Retinal pigment epithelial cell (primary cell): ENCODE results near the gene RND1.
A peak's percentile ranks its signal among the peaks of the same experiment; 100 is the strongest.
"Not testable (repeated sequence)": the region's sequence is repeated elsewhere in the genome, so short reads cannot be mapped to it uniquely, and the experiment has no call there.

Experiments used
- DNase-seq: peaks from one replicate; pipeline ENCODE4 v3.0.0-alpha.2; 2010; ENCODE audit warnings: low read depth
- H3K4me3 ChIP-seq: 2 replicates; pipeline ENCODE4 v1.5.1; 2011; ENCODE audit warnings: mild to moderate bottlenecking, low read length, control low read depth, moderate library complexity
- CTCF ChIP-seq: conservative IDR thresholded peaks from 2 replicates; pipeline ENCODE4 v1.5.1; 2011; ENCODE audit warnings: low read depth, low read length, control low read depth, inconsistent platforms

Gene RND1

GRCh38 chr12:48858043-48858442 lies 7.6 kb downstream of the RND1 start:
- TF ChIP-seq CTCF = no peak
- no peak overlapping the region for H3K4me3 ChIP-seq
- DNase-seq = no peak

DNA sequence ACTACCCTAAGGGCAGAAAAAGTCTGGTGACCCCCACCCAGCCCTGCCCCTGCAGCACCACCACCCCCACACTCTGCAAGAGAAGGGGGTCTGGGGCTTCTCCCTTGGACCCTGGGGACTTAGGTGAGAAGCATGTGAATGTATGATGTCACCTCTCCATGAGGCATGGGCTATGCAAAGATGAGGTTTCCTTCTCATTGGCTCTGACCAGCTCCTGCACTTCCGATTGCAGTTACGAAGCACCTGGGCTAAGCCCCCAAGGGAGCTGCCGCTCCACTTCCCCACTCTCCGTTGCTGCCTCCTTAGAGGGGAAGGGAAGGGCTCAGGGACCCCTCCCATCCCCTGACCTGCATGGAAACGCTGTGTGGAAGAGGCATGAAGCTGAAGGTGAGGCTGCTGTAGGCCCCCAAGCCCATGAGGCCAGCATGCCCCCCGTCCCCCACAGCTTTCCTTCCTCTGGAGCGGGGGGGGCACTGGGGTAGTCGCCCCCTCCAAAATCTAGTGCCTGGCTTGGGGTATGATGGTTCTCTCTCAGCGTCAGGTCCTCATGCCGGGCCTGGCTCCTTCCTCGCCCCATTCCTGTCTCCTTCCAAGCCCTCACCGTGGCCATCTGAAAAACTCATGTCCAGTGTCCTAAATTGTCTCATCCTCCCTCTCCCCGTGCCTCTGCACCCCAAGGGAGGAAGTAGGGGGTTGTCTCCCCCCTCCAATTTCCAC lies 8.2 kb downstream of the RND1 start:
- no peak overlapping the region for H3K4me3 ChIP-seq
- TF ChIP-seq CTCF = no peak
- no peak for DNase-seq

- no peak overlapping the region for H3K4me3 ChIP-seq
- no peak for TF ChIP-seq CTCF
- DNase-seq = no peak
Observed at GRCh38 chr12:48856379-48856778, 9.3 kb downstream of the RND1 start.

GRCh38 chr12:48854932-48855331 lies 10.7 kb downstream of the RND1 start:
- DNase-seq, H3K4me3 ChIP-seq: not testable (repeated sequence)

DNA sequence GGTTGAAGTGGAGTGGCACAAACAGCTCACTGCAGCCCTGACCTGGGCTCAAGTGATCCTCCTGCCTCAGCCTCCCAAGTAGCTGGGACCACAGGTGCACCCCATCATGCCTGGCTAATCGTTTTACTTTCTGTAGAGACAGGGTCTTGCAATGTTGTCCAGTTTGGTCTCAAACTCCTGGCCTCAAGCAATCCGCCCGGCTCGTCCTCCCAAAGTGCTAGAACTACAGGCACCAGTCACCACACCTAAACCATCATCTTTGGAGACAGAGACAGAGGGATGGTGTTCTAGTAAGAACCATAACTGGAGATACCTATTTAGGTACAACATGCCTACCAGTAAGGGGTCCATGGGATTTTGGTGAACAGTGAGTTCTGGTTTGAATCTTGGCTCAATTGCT lies 11.2 kb downstream of the RND1 start:
- DNase-seq = no peak
- TF ChIP-seq CTCF = no peak
- H3K4me3 ChIP-seq = no peak overlapping the region

GRCh38 chr12:48852734-48853688 lies 12.7 kb downstream of the RND1 start:
- TF ChIP-seq CTCF = peak; percentile 76
- H3K4me3 ChIP-seq = peak overlapping the region; percentile 97

DNA sequence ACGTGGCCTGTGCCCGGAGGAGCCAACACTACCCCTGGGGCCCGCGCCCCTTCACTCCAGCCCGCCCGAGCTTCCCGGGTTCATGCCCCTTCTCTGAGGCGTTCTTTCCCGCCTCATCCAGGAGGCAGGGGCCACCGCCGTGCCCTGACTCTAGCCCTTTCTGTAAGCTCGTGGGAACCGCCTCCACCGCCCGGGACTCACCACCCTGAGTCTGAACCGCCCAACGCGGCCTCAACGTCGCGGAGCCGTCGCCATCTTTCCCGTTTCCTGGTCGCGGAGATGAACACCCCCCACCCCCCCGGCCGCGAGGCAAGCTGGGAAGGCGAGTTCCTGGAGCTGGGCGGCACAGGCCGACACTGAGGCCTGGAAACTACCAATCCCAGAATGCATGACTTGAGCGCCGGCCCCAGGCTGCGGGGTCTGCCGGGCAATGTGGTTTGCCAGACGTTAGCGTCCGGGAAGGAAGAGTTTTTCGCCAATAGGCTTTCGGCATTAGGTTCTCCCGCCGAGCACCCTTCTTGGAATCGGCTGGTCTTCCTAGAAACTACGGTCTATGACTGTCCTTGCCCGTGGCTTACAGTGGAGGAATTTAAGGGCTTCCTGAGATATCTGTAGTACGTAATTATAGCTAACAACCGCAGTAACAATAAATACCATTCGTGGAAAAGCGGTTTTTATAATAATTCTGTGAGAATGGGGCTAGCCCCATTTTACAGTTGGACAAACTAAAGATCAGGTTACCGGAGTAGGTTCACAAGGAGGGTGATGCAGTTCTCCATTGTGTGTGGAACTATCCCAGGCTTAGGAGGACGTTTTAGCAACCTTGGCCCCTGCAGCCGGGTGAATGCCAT lies 13.6 kb downstream of the RND1 start, which contains the start of gene DDX23:
DDX23 (minus strand) TSS at position 281 of the 851 bp plus-strand sequence. CDS start 6,381 bp downstream, outside the sequence.
- DNase-seq = peak; percentile 90
- peak within 1 kb of the TSS; percentile 97 for H3K4me3 ChIP-seq
- TF ChIP-seq CTCF = no peak

More at GRCh38 chr12:48852734-48853688, 12.7 kb downstream of the RND1 start:
- DNase-seq = peak; percentile 34

GRCh38 chr12:48842021-48842420 lies 23.6 kb downstream of the RND1 start:
- not testable (repeated sequence) for DNase-seq, H3K4me3 ChIP-seq
